Measurements from ENCODE around the gene ITK.

DNA sequence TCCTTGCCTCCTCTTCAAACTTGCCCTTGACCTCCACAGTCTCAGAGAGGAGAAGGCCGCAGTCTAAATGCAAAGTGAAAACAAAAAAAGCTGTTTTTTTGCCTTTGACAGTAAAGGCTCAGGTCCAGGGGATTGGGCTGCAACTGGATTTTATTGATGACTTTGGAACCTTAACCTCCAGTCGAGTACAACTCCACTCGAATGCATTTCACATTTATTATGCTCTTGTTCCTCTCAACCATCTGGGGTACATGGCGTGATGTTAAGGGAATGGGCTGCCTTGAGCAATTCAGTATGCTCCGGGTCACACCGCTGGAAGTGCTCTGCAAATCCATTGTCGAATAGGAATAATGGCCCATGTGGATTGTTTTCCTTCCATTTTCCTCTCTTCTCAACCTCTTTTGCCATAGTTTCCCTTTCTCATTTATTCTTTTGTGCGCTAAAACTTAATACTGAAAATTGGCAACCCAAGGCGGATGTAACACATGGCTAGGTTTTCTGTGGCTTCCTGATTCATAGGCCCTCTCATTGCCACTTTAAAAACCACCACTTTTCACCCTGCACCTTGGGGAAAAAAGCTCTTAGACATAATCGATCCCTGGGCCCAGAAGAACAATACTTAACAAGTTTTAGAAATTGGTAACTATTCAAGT, 34.3 kb downstream of the ITK start:
- TF ChIP-seq JUN (IDR thresholded peaks at IDR 0.05; ENCODE audit: borderline replicate concordance, insufficient read depth, insufficient read length, low read depth) (no peak), FOS (IDR thresholded peaks at IDR 0.05; ENCODE audit: borderline replicate concordance, insufficient read depth, low read length) (no peak), CTCF (IDR thresholded peaks at IDR 0.05; ENCODE audit: extremely low read depth in 1 of 2, insufficient read depth in 1 of 2, low read depth in 1 of 2, low read length in 2 of 2) (no peak), EZH2 (IDR thresholded peaks at IDR 0.05; ENCODE audit: borderline replicate concordance, low read depth, low read length, severe bottlenecking) (no peak)

Measured in endothelial cell of umbilical vein (primary cell).